GM18520 (cell line): ENCODE measurements around the gene EHF.
"Not testable (repeated sequence)": the region's sequence is repeated elsewhere in the genome, so short reads cannot be mapped to it uniquely, and the experiment has no call there.

ENCODE experiments used
- ATAC-seq: cut with Tn5 transposase; IDR thresholded peaks from one replicate; pipeline ENCODE4 v1.9.1; 2021; ENCODE audit not compliant: unreplicated experiment

The EHF gene

GRCh38 chr11:34665077-34665835, 44.4 kb downstream of the EHF start:
- ATAC-seq: no peak

- no peak for ATAC-seq
Observed at GRCh38 chr11:34667810-34668582, 47.1 kb downstream of the EHF start.

- ATAC-seq: no peak
Observed at GRCh38 chr11:34668583-34669053, 47.7 kb downstream of the EHF start.

GRCh38 chr11:34669458-34669857, 48.6 kb downstream of the EHF start:
- no peak for ATAC-seq

- no peak for ATAC-seq
Observed at GRCh38 chr11:34671117-34671516, 50.2 kb downstream of the EHF start.

- ATAC-seq: no peak
Observed at GRCh38 chr11:34671946-34672345, 51.1 kb downstream of the EHF start.

GRCh38 chr11:34674038-34674437, 53.1 kb downstream of the EHF start:
- no peak for ATAC-seq

- ATAC-seq: no peak
Observed at GRCh38 chr11:34676227-34676626, 55.3 kb downstream of the EHF start.

- no peak for ATAC-seq
Observed at GRCh38 chr11:34679681-34680080, 58.8 kb downstream of the EHF start.

GRCh38 chr11:34680206-34680605, 59.3 kb downstream of the EHF start:
- no peak for ATAC-seq

- ATAC-seq: no peak
Observed at GRCh38 chr11:34680918-34681586, 60.2 kb downstream of the EHF start.

GRCh38 chr11:34682825-34683224, 61.9 kb downstream of the EHF start:
- no peak for ATAC-seq

- ATAC-seq: no peak
Observed at GRCh38 chr11:34683396-34683795, 62.5 kb downstream of the EHF start.

GRCh38 chr11:34685864-34686263, 65.0 kb downstream of the EHF start:
- ATAC-seq: no peak

- ATAC-seq: not testable (repeated sequence)
Observed at GRCh38 chr11:34692299-34692698, 71.4 kb downstream of the EHF start.

GRCh38 chr11:34696862-34697261, 76.0 kb downstream of the EHF start:
- ATAC-seq: no peak

GRCh38 chr11:34706709-34707461, 86.0 kb downstream of the EHF start:
- no peak for ATAC-seq

- no peak for ATAC-seq
Observed at GRCh38 chr11:34707462-34707840, 86.6 kb downstream of the EHF start.
